HG02970 (cell line): ENCODE data around the gene FHL2.
A peak's percentile ranks its signal among the peaks of the same experiment; 100 is the strongest.

Source experiments
- ATAC-seq: cut with Tn5 transposase; IDR thresholded peaks from one replicate; pipeline ENCODE4 v1.9.1; 2021; ENCODE audit warnings: mild to moderate bottlenecking, moderate library complexity, moderate number of reproducible peaks; ENCODE audit not compliant: unreplicated experiment, low FRiP score

Gene FHL2, protein sequence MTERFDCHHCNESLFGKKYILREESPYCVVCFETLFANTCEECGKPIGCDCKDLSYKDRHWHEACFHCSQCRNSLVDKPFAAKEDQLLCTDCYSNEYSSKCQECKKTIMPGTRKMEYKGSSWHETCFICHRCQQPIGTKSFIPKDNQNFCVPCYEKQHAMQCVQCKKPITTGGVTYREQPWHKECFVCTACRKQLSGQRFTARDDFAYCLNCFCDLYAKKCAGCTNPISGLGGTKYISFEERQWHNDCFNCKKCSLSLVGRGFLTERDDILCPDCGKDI

DNA sequence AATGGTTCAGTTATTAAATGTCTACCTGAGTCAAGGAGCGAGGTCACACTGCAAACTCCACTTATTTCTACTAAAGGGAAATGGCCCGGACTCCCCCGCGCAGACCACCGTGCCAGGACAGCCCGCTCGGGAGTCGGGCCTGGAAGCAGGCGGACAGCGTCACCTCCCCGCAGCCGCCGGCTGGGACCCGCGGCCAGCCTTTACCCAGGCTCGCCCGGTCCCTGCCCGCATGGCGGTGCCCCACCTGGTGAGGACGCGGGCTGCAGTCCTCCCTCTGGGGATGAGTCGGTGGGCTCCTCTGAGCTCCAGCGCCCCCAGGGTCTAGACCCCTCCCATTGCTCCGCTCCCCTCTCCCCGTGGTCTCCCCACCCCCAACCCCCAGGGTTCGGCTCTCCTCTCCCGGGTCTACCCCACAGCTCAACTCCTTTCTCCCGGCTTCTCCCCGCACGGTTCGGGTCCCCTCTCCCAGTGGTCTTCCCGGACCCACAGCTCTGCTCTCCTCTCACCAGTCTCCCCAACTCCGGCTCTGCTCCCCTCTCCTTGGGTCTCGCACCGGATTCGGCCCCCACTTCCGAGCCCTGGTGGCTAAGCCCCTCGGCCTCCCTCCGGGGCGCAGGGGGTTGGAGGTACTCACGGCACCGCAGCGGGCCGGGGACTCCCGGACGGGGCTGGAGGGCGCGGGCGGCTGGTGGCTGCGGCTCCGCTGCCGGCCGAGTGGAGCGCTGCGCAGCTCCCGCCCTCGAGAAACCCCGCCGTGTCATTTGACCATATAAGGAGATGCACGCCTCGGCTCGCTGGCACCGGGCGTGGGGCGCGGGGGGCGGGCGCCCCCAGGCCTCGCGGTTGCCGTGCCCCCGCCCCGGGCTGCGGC lies at the start of gene FHL2:
Gene FHL2, minus strand, starts transcription at position 716 of the 871 bp plus-strand sequence. CDS start 12,535 bp downstream, outside the sequence.
- ATAC-seq: peak; percentile 93

- ATAC-seq: no peak
These were observed 48.6 kb upstream of the FHL2 start for GRCh38 chr2:105447476-105447875.

DNA sequence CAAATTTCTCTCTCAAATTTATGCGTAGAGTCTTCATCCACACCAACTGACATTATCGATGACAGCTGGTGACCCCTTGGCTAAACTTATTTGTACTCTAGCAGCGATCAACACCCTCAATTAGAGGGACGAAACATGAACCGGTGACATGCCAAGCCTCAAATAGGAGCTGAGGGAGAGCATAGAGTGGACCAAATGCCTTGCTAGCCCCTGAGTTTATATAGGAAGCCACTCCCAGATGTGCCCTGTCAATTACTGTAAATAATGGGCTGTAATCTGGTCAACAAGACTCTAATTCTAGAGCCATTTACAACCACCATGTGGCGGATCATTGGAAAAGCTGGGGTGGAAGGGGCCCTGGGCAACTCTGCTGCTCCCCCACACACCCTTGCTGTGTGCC lies 47.6 kb upstream of the FHL2 start:
- ATAC-seq: no peak

DNA sequence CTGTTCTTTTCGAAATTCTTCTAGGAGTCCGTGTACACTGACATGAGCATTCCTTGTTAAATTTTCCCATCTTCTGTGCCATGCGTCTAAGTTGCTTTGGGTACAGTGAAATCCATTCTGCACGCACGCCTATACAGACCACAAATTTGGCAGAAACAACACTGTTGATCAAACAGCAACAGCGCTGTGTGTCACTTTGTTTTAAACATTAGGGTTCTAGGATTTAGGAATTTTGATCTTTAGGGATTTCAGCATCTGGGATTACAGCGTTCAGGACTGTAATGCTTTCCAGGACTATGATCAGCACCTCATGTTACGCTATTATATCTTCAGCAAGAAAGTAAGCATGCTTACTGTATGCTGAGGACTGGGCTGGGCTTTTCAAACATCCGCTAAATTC lies 47.1 kb upstream of the FHL2 start:
- no peak for ATAC-seq

DNA sequence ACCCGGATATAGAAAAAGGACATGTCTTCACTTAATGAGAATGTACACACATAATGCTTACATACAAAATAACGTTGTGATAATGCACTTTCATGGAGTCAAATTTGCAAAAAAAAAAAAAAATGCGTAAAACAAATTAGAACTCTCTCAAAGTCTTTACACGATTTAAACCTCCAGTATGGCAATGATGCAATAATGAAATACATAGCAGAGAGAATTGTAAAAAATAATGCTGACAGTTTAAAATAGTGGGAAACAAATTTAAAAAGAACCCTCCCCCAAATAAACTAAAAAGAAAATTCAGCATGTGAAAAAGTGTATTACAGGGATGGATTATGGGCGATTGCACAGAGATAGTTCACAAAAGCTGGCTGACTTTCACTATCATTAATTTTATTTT lies 46.6 kb upstream of the FHL2 start:
- ATAC-seq: no peak

GRCh38 chr2:105443617-105444598 lies 45.1 kb upstream of the FHL2 start:
- ATAC-seq: no peak

- ATAC-seq: no peak
These were observed 43.9 kb upstream of the FHL2 start for GRCh38 chr2:105442721-105443120.

GRCh38 chr2:105442056-105442455 lies 43.2 kb upstream of the FHL2 start:
- ATAC-seq: no peak

GRCh38 chr2:105439141-105439540 lies 40.3 kb upstream of the FHL2 start:
- no peak for ATAC-seq

GRCh38 chr2:105438104-105438929 lies 39.5 kb upstream of the FHL2 start:
- no peak for ATAC-seq

- no peak for ATAC-seq
These were observed 38.9 kb upstream of the FHL2 start for GRCh38 chr2:105437708-105438103.

DNA sequence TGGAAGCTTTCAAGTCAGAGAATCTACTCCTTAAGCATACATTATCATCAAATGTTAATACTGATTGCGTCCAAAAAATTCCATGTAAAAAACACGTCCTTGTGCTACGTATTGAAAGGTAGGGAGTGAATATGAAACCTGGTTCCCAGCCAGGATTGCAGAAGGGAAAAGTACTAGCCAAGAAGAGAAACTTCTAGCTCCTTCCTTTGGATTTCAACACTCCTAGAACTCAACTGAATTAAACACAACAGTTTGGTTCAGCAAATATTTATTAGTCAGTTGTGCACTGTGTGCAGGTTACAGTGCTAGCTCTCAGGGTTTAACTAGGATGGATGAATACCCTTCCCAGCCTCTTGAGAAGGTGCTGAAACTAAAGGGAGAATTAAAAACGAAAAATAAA lies 33.9 kb upstream of the FHL2 start:
- no peak for ATAC-seq

DNA sequence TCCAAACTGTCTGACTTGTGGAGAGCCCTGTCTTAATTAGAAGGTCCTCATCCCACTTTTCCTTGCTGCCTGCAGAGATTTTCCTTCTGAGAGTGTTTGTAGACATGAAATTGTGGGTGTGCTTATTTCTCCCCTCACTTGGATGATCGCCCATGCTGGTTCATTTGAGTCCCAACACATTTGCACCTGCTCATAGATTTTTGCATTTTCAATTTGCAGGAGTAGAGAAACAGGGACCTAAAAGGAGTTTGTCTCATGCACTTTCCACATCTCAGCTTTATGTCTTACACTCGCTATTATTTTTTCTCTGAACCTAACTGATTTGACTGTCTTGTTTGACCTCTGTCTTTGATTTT lies 33.2 kb upstream of the FHL2 start:
- ATAC-seq: no peak

DNA sequence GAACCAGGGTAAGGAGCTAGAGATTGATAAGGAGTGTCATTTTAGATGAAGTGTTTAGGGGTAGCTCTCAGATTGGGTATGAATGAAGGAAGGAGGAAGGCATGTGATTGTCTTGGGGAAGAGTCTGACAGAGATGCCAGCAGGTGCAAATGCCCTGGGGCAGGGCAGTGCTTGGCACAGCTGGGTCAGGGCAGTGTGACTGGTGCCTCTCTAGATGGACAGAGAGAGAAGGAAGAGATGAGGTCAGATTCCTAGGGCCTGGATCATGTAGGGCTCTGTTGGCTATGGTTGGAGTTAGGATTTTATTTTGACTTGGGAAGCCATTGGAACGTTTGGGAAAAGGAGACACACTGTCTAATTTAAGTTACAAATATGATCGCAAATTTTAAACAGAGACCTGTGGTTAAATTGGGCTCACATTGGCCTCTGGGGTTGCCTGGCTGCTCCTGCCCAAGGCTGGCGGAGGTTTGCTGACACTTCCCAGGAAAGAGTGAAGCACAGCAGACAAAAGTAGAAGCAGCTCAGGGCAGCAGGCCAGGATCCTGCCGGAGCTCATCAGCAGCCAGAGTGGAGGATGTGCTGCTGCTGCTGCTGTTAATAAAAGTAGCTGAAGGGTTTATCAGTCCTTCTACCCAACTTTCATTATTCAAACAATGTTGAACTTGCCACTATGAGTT lies 32.7 kb upstream of the FHL2 start:
- ATAC-seq: no peak

GRCh38 chr2:105428387-105429018 lies 29.7 kb upstream of the FHL2 start:
- no peak for ATAC-seq

DNA sequence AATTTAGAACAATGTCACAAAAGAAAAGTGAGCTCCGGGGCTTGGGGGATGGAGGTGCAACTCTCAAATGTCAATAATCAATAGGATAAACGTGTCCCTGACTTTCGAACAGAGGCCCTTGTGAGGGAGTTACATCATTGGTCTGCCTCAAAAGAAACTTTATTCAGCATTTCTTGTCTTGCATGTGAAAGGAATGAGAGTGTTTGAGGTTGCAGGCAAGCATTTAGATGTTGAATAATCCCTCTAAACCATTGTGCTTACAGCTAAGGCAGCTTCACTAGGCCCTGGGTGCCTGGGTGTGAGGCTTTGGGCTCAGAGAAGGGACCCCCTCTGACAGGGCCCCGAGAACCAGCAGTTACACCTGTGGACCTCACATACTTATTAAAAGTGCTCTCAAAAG lies 28.6 kb upstream of the FHL2 start:
- no peak for ATAC-seq

- ATAC-seq: no peak
These were observed 27.9 kb upstream of the FHL2 start for GRCh38 chr2:105426626-105427292.

- no peak for ATAC-seq
These were observed 27.2 kb upstream of the FHL2 start for GRCh38 chr2:105425936-105426625.
